ENCODE results near the gene PKD1L1.

DNA sequence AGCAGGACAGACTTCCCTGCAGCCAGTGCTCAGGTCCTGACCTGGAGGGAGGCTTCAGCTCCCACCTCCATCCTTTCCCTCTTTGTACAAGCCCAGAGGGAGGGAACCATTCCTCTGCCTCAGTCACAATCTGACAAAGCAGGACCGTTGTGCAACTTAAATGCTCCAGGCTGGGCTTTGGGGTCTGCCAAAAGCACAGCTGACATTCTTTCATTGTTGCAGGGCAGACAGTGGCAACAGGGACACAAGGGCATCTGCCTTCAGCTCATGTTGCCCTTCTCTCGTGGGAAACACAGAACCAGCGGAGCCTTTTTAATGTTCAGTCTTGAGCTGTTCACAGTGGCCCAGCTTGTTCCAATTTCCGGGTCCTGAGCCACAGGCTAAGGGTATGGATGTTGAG is 210.7 kb downstream of the PKD1L1 start:
- TF ChIP-seq, protein P1, sequence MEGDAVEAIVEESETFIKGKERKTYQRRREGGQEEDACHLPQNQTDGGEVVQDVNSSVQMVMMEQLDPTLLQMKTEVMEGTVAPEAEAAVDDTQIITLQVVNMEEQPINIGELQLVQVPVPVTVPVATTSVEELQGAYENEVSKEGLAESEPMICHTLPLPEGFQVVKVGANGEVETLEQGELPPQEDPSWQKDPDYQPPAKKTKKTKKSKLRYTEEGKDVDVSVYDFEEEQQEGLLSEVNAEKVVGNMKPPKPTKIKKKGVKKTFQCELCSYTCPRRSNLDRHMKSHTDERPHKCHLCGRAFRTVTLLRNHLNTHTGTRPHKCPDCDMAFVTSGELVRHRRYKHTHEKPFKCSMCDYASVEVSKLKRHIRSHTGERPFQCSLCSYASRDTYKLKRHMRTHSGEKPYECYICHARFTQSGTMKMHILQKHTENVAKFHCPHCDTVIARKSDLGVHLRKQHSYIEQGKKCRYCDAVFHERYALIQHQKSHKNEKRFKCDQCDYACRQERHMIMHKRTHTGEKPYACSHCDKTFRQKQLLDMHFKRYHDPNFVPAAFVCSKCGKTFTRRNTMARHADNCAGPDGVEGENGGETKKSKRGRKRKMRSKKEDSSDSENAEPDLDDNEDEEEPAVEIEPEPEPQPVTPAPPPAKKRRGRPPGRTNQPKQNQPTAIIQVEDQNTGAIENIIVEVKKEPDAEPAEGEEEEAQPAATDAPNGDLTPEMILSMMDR (IDR thresholded peaks at IDR 0.05) = no peak
- no peak for TF ChIP-seq POLR2A (IDR thresholded peaks at IDR 0.05)

All from adrenal gland (tissue), 5 donors.